CD4-positive, alpha-beta T cell treated with Interleukin-12 subunit alpha and Interleukin-12 subunit beta, for 1 hour (primary cell): ENCODE measurements around the gene GRM2.

Experiments used
- DNase-seq: peaks from one replicate; pipeline ENCODE4 v3.0.0-alpha.2; 2020

The GRM2 gene

DNA sequence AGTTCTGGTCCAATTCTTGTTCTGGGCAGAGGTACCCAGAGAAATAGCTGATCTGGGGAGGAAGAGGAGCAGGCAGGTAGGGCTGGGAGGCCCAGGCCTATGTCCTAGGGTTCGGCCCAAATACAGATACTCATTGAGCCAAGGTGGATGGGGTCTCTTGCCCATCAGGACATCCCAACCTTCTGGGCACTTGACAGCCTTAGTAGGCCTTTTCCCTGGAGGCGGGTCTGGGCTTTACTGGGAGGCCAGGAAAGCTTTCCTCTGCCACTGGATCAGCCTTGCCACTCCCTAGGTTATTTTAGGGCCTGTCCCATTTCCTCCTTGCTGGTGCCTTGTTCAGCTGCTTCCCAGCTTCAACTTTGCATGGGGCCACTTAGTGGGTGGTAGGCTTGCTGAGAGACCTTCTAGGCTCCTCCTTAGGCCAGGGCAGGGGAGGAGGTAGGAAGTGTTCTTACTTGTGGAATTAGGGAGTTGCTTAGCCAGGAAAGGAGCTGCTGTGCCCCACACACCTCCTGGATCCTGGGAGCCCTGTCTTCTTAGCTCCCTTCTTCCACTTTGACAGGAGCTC, 26.1 kb upstream of the GRM2 start:
- no peak for DNase-seq

DNA sequence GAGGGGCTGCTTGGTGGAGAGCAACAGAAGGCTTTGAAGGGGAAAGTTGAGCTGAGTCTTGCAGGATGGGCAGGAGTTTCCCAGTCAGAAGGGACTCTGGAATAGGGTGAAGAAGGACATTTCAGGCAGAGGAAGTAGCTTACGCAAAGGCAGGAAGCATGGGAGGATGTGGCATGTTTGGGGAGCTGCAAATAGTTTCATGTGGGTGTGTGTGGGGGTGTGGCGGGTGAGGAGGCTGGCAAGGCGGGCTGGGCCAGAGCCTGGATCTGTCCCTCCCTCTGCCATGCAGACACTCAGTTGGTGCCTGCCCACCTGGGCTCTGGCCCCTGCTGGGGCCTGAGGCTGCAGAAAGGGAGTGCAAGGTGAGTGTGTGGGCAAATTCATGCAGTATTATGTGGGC, 25.4 kb upstream of the GRM2 start:
- DNase-seq: peak; percentile 64

DNA sequence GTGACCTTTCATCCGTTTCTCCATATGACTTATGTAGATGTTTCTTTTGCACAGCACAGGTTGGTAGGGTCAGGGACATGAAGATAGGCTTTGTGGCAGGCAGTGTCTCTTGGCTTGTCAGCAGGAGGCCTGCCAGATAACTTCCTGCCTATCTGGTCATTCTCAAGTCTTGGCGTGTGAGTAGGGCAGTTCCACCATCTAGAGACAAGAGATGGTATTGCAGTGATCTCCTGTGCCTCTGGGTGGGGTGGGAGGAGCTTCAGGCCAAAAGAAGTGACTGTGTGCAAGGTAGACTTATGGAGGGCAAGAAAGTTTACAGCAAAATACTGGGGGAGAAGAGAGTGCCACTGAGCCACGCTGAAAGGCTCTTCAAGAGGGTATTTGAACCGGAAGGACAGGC, 24.8 kb upstream of the GRM2 start:
- peak; percentile 89 for DNase-seq

DNA sequence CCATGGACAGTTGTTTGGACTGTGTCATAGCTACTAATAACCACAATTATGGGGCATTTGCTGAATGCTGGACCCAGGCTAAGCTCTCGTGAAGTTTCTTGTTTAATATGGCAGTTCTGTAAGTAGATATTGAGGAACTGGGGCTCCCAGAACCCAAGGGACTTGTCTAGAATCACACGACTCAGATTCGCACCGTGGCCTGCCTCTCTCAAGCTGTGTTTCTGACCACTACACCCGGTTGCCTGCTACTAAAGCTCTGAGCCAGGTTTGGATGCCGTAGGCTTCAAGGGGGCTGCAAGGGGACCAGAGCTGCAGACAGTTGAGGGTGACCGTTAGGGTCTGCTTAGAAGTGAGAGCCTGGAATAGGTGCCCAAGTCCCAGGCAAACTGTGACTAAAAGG, 24.3 kb upstream of the GRM2 start:
- no peak for DNase-seq

DNA sequence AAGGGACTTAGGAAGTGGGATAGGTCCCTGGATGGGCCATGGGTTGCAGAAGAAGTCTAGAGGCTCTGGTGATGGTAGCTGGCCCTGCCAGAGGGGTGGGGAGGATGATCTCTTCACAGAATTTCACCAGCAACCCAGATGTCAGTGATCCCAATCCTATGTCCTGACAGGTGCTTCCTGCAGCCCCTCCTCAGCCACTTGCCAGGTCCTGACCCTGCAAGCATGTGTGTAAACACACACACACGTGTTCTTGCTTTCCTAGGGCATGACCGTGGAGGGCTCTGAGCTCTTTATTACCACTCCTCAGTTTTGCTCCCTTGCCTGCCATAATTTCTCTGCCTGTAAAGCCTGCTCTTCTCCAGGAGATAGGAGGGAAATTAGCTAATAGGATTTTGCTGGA, 23.3 kb upstream of the GRM2 start:
- DNase-seq: no peak

DNA sequence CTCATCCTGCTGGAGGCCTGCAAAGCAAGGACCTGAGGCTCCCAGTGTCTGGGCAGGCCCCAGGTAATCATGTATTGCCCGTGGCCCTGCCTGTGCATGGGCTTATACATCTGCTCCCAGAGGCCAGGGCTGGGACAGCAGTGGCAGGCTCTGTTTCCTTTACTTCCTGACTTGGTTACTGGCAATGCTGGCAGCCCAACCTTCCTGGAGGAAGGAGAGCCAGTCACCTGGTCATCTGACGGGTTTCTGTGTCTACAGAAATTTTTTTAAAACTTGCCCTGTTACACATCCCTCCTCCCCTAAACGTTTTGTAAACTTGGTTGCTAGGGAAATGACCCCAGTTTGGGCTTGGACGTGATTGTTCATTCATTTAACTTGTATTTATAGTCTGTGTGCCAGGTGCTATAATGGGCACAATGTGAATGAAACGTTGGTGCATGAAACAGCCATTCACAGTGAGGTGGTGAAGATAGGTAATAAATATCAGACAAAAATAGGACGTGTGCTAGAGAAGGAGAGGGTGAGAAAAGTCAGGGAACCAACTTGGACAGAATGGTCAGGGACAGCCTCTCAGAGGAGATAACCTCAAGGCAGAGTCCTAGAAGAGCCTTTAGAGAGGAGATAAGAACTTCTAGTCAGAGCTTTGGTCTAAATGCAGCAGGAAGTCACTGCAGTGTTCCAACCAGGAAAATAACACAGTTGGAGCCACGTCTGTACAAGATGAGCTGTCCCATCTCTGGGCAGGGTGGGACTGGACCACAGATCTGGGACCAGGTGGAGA, 21.7 kb upstream of the GRM2 start:
- peak; percentile 17 for DNase-seq

DNA sequence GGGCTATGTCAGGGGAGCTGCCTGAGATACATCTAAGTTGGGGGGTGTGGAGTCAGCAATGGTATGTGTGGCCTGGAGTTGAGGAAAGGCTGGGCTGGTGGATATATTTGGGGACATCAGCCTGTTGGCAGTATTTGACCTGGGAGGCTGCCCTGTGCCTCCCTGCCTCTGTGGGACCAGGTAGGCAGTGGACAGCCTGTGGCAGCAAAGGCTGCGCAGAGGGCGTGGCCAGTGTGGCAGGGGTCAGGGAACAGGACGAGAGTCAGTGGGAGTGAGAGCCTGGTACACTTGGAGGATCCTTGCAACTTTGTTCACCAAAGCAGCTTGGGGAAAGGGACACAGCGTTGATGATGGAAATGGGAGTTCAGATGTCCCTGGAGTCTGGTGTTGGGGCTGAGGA, 20.8 kb upstream of the GRM2 start:
- DNase-seq: no peak

DNA sequence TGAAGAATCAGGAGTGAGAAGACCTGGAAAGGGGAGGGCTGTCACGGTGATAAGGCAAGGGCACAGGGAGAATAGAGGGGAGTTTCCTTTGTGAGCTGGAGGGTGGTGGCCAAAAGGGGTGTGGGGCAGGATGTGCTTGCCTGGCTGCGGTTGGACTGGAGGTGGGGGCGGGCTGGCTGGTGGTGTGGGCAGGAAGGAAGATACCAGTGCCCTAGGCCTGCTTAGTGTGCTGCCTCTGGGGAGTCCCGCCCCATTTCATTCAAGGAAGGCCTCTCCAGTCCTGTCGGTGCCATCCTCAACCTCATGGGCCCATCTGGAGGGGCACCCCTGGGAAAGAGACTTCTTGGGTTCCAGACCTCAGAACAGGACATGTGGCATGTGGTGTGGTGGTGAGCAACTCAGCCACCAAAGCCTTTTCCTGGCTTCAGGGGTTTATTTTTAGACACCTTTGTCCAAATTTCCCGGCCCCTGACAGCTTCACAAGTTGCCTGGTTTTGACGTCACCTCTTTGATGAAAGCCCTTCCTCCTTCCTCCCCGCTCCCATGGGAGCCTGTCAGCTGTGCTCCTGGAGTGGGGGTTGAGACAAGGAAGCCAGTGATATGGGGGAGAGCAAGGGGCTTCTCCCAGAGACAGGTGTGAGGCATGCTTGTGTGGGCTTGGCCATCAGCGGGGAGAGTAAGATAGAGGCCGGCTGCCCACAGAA, 20.2 kb upstream of the GRM2 start:
- peak; percentile 90 for DNase-seq

DNA sequence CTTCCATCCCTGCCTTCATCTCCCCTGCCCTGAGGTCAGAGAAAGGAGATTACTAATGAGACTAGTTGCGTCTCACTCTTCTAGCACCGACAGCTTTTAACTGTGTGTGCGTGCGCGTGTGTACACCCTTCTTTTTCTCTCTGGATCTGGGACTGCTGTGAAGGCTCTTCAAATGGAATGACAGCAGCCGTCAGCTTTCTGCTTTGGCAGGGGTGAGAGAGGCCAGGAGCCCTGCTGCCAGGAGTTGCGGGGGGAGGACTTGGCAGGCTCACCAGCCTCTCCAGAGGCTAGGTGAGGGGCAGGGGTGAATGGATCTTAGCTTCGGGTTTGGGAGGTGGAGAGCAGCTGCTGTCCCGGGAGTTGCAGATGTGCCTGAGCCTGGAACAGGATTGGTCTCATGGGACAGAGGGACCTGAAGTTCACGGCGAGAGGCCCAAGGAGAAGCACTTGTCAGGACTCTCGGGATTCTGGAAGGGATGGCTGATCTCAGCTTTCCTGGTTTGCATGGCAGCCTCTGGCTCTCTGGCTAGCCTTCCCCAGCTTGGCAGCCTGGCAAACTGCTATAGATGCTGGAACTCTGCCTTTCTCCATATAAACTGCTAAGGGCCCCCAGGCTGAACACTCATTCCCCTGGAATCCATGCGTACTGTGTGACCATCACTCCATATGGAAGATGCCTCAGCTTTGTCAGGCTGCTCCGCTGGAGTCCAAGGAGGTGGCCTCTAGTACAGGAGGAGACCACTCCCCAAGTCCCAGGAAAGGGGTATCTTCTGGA, 19.2 kb upstream of the GRM2 start:
- no peak for DNase-seq

DNA sequence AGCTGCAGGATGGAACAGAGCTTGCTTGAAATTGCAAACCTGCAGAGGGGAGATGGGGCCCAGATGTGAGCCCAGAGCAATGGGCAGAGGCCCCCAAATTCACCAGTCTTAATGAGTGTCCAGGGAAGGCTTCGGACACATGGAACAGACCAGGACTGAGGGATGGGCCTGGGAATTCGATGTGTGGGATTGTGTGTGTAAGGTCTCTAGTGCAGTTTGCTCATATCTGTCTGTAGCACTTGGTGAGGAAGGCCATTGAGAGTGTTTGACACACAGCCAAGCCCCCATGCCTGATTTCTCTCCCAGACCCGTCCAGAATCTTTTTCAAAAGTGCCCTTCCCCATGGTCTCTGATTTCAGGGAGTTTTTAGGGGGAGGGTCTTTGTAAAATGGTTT, 18.7 kb upstream of the GRM2 start:
- no peak for DNase-seq

DNA sequence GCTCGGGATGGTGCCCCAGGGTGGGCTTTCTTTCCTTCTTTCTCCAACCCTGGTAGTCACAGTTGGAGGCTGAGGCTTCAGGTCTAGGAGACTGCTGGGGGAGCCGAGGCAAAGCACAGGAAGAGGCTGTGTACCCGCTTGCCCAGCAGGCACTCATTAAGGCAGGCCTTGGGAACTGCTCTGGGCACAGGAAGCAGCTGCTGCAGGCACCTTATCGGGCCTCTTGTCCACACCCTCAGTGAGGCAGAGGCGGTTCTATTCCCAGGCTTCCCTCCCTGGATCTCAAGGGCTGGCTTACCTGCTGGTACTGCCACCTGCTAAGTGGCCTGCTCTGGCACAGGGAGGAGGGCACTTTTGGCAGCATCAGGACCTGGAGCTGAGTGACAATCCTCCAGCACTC, 15.8 kb upstream of the GRM2 start:
- DNase-seq: no peak

DNA sequence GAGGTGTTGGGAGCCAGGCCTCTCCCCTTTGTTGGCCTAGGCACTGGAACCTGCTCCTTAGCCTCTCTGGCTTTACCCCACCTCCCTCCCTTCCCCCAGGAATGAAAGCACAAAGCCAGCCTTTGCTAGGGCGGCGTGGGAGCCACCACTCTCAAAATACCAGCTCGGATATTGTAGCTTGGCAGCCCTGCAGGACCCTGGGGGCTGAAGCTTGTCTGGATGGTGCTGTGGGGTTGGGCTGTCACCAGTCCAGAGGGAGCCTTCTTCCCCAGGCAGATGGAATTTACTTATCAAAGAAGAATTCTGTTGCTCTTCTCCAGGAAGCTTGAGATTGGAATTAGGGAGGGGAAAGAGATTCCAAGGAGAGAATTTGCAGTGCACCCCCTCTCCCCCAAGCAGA, 14.9 kb upstream of the GRM2 start:
- DNase-seq: no peak

DNA sequence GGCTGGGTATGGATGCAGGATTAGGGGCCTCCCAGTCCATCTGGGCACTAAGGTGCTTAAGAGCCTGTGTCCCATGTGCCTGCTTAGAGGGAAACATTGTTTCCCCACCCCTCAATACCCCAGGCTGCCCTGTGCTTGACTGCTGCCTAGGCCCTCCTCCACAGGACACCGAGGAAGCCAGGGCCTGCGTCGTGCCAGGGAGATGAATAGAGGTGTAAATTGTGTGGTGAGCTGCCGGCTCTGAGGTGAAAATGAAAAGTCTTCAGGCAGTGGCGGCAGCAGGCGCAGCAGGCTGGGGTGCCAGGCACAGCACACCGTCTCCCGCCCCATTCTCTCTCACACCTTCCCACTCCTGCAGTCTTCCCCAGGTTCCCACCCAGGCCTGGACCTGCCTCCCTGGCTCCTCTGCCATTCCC, 13.9 kb upstream of the GRM2 start:
- DNase-seq: no peak

DNA sequence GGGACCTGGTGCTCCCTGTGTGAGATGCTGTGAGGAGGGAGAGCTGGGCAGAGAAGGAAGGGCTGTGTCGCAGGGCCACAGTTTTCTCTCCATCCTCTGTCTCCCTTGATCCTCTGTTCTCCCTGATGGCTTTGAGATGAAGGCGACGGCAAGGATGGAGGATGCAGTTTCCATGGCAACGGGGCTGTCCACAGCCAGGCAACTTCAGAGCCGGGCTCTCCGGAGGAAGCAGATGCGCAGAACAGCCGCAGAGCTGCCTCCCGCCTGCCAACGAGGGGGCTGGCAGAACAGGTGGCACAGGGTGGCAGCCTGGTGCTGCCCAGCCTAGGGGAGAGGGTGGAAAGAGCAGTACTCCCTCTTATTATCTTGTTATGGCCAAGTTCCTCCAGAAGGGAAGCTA, 9.9 kb upstream of the GRM2 start:
- DNase-seq: no peak

DNA sequence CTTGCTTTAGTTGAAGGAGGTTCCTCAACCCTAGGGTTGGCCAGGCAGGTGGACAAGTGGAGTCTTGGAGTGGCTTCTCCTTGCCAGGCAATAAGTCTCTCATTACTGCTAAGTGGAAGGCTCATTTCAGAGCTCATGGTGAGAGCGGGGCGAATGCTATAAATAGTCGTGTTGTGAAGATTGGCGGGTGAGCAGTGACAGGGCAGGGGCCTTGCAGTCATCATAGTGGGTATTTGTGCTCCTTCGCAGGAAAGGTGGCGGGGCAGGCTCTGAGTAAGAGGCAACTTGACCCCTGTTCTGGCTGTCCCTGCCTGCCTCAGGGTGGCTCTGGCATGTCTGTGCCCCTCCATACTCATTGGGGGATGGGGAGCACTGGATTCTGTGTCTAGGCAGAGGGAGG, 8.7 kb upstream of the GRM2 start:
- DNase-seq: no peak

DNA sequence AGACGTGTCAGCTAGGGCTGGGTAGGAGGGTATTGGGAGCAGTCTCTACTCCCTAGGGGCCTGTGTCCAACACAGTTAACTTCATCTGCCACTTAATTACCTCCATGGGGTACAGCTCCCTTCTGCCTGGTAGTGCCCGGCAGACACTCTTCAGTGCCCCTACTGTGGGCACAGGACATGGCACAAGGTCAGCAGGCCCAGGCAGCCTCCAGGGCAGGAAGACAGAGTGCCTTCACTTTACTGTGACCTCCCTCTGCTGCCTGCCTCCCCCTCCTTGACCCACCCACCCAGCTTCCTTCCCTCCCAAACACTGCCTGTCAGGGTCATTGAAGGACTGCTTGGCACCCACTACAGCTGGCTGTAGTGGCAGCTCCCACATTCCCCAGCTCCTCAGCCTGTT, 6.5 kb upstream of the GRM2 start:
- no peak for DNase-seq

DNA sequence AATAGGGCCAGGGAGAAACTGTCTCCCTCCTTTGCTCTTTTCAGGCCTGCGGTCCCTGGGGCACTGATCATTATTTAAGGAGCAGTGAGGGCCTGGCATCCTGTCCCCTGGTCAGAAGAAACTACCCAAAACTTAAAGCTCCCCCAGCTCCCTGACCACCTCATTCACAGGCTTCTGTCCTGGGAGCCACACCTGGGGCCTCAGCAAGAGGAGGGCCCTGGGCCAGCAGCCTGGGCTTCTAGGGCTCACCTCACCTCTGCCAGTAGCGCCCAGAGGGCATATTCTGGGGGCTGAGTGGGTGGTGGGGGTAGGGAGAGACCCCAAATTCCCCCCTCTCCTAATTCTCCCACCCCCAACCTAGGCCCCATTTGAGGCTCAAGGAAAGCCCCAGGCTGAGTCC, 4.7 kb upstream of the GRM2 start:
- no peak for DNase-seq

DNA sequence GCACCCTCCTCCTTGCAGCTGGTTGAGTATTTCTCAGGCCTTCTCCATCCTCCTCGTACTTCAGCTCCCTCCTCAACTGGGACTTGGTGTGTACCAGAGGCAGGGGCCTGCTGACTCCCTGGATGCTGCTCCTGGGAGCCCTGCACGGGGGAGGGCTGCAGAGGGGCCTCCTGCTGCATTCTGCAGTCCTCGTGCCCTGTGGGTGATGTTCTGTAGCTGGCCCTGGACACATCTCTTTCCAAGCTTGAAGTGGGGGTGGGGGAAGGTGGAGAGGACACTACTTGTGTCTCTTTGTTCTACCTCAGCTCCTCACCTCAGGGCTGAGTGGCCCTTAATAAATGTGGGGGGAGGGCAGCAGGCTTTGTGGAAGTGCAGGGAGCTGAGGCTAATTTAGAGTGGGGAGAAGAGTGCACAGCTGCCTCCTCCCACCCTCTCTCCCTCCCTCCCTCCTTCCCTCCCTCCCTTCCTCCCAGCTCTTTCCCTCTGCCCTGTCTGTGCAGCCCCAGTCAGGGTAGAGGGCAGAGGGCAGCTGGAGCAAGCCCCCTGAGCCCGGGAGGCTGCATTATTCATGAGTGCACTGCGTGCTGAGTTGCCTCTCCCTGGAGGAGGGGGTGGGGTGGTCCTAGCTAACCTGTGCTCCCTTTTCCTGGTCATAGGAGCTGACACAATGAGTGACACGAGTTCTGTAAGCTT, 3.7 kb upstream of the GRM2 start:
- no peak for DNase-seq

DNA sequence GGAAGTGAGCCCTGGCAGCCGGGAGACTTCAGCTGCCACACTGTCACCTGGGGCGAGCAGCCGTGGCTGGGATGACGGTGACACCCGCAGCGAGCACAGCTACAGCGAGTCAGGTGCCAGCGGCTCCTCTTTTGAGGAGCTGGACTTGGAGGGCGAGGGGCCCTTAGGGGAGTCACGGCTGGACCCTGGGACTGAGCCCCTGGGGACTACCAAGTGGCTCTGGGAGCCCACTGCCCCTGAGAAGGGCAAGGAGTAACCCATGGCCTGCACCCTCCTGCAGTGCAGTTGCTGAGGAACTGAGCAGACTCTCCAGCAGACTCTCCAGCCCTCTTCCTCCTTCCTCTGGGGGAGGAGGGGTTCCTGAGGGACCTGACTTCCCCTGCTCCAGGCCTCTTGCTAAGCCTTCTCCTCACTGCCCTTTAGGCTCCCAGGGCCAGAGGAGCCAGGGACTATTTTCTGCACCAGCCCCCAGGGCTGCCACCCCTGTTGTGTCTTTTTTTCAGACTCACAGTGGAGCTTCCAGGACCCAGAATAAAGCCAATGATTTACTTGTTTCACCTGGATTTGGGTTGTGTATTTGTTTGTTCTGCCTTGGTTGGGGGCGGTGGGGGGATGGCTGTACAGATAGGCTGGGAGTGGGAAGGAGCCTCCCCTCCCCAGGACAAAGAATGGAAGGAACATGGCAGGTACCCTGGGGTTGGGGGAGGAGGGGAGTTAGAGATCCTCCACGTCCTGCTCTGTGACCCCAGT, 2.9 kb upstream of the GRM2 start:
- DNase-seq: no peak

DNA sequence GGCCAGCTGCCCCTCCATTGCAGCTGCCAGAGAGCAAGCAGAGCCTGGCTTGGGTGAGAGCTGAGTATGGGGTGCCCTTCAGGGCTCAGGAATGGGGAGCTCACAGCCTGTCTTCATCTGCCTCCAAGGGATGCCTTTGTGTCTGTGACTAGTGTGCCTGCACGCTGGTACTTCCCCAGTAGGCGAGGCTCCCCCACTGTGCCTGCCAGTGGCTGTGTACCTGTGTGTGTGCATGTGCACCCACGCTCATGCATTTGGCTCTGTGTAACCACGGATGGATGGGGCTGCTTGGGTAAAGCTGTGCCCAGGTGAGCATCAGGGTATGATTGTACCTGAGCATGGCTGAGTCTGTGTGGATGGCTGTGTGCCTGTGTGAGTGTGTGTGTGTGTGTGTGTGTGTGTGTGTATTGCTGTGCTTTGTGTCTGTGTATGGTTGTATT, 2.3 kb upstream of the GRM2 start:
- DNase-seq: no peak

DNA sequence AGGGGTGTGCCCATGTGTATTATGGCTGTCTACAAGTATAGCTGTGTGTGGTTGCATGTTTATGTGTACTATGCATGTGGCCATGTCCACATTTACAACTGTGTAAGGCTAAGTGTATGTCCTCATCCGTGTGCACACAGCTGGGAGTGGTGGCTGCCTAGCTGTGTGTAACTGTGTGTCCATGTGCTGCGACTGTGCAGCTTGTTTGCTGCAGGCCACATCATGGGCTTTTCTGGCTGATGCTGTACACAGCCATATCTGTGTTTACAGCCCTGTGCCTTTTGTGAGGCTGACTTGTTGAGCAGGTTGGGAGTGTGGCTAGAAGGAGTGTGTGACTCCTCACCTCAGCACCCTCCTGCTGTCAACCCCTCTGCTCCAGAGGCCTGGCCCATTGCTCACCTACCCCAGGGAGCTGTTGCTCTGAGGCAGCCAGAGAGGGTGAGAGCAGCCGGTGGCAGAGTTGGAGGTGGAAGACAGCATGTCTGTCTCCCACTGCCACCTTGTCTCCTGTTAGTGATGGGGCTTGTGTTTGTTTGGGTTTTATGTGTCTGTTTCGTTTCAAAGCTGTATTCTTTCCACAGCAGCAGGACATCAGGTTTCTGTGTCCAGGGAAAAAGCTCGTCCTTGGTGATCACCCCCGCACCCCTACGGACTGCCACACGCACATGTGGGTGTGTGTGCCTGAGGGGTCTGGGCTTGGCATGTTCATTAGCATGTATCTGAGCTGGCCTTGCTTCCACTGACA, 1.4 kb upstream of the GRM2 start:
- DNase-seq: no peak
